ENCODE results near the gene SMIM24. TPM values are rescaled to one million over a fixed set of nuclear protein-coding genes. Genes with fewer than 3 reads are reported as not detected.

Gene SMIM24
- total RNA-seq, 1 experiment from 2014 or later = 0.36 TPM

DNA sequence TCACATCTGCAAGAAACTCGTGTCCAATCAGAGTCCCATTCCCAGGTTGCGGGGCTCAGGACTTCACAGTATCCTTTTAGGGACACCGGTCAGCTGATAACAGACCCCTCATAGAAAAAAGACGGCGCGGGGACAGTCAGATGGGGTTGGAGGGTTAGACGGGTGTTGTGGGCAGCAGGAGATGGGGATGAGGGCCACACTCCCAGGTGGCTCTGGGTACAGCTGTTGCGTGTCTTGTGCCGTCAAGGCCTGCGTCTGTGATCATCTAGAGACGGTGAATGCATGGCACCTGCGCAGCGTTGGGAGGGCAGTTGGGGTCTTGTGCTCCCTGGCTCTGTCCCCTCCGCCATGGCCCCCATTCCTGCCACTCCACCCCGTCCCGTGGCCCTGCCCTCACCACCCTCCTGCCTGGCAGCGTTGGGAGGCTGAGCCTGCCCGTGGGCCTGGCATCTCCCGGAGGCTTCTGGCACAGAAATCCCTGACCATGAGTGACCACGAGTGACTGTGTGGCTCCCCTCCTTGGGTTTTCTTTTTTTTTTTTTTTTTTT lies 44.7 kb upstream of the SMIM24 start:
- H3K36me3 ChIP-seq (ENCODE audit: low read depth, low read length) = no peaks in the 10 kb centered on the region; the same call in 1 of the 2 replicates
- no peak for DNase-seq
- no peak overlapping the region for H3K27ac ChIP-seq (ENCODE audit: low read length)
- TF ChIP-seq EZH2 (IDR thresholded peaks at IDR 0.05; ENCODE audit: low read length, unreplicated experiment) (no peak), EZH2phosphoT487 (IDR thresholded peaks at IDR 0.05; ENCODE audit: borderline replicate concordance, low read length) (no peak)
- TF ChIP-seq, protein P1, sequence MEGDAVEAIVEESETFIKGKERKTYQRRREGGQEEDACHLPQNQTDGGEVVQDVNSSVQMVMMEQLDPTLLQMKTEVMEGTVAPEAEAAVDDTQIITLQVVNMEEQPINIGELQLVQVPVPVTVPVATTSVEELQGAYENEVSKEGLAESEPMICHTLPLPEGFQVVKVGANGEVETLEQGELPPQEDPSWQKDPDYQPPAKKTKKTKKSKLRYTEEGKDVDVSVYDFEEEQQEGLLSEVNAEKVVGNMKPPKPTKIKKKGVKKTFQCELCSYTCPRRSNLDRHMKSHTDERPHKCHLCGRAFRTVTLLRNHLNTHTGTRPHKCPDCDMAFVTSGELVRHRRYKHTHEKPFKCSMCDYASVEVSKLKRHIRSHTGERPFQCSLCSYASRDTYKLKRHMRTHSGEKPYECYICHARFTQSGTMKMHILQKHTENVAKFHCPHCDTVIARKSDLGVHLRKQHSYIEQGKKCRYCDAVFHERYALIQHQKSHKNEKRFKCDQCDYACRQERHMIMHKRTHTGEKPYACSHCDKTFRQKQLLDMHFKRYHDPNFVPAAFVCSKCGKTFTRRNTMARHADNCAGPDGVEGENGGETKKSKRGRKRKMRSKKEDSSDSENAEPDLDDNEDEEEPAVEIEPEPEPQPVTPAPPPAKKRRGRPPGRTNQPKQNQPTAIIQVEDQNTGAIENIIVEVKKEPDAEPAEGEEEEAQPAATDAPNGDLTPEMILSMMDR (conservative IDR thresholded peaks at IDR 0.05; ENCODE audit: low read depth, low read length) = no peak
- no peak overlapping the region for H3K4me3 ChIP-seq (ENCODE audit: low read length)
- no peak overlapping the region for H2AFZ ChIP-seq (ENCODE audit: low read length)
- no peaks in the 10 kb centered on the region for H3F3A ChIP-seq (ENCODE audit: low read length, unreplicated experiment)
- no peaks in the 10 kb centered on the region for H3K9me2 ChIP-seq (replicated peaks; ENCODE audit: low read length)
- H3K27me3 ChIP-seq (ENCODE audit: low read length) = no peaks in the 10 kb centered on the region
- no peak for ATAC-seq
- ChIA-PET CTCF (no interaction called here), POLR2A (ENCODE audit: unreplicated experiment) (no interaction called here)
- peaks cover 20% of the 10 kb centered on the region for H3K79me2 ChIP-seq (ENCODE audit: low read length)
- H3K4me2 ChIP-seq (ENCODE audit: low read length) = no peak overlapping the region
- no peaks in the 10 kb centered on the region for H3K9me3 ChIP-seq (ENCODE audit: low read length)
- H4K20me1 ChIP-seq (ENCODE audit: low read length) = 0 out of 2 replicates have a peak, but pooled peaks cover under 1% of the 10 kb centered on the region
- H3K9ac ChIP-seq (ENCODE audit: low read length) = no peak overlapping the region
- intact Hi-C loops (cut with micrococcal nuclease) = no loop called here
- H3K4me1 ChIP-seq (ENCODE audit: insufficient read depth, low read length) = no peaks in the 10 kb centered on the region
- BruUV-seq (replicated peaks) = no TSS peak

DNA sequence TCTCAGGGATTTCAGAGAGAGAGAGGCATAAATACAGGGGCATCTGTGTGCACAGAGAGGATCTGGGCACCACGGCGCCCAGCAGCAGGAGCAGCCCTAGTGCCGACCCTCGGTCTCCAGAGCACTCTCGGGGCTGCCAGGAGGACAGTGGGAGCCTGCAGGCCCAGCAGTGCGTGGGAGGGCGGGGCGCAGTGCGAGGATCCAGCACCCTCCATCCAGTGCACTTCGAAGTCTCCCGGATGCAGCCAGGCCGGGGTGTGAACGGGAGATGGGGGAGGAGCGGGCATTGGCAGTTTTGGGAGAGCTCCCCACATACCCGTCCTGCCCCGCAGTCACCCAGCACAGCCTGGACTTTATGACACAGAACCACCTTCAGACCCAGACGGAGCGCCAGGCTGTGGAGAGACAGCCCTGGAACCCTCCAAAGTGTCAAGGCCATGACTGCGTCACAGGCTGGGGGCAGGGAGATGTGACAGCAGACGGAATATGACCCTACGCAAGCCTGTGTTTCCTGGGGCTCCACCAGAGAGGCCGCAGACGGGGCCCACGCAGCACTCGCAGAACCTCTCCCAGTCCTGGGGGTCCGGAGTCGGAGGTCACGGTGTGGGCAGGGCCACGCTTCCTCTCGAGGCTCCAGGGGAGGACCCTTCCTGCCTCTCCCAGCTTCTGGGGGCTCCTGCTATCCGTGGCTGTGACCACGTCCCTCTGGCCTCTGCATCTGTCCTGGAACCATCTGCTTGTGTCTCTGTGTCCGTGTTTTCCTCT lies 43.9 kb upstream of the SMIM24 start:
- POLR2A ChIA-PET (ENCODE audit: unreplicated experiment) = no interaction called here
- H3K27me3 ChIP-seq (ENCODE audit: low read length) = no peaks in the 10 kb centered on the region
- no peak overlapping the region for H3K9ac ChIP-seq (ENCODE audit: low read length)
- BruUV-seq (replicated peaks) = no TSS peak
- no peaks in the 10 kb centered on the region; the same call in 1 of the 2 replicates for H3K36me3 ChIP-seq (ENCODE audit: low read depth, low read length)
- H2AFZ ChIP-seq (ENCODE audit: low read length) = no peak overlapping the region
- H3K4me2 ChIP-seq (ENCODE audit: low read length) = no peak overlapping the region
- CTCF ChIA-PET = no interaction called here
- H3K9me2 ChIP-seq (replicated peaks; ENCODE audit: low read length) = no peaks in the 10 kb centered on the region
- TF ChIP-seq EZH2 (IDR thresholded peaks at IDR 0.05; ENCODE audit: low read length, unreplicated experiment) (no peak), EZH2phosphoT487 (IDR thresholded peaks at IDR 0.05; ENCODE audit: borderline replicate concordance, low read length) (no peak)
- TF ChIP-seq, protein P1 (conservative IDR thresholded peaks at IDR 0.05; ENCODE audit: low read depth, low read length) = no peak
- no peaks in the 10 kb centered on the region for H3K9me3 ChIP-seq (ENCODE audit: low read length)
- DNase-seq (no peak), ATAC-seq (no peak)
- intact Hi-C loops (cut with micrococcal nuclease) = no loop called here
- H3F3A ChIP-seq (ENCODE audit: low read length, unreplicated experiment) = no peaks in the 10 kb centered on the region
- no peaks in the 10 kb centered on the region for H3K4me1 ChIP-seq (ENCODE audit: insufficient read depth, low read length)
- H4K20me1 ChIP-seq (ENCODE audit: low read length) = peaks cover 3% of the 10 kb centered on the region; the same call in 1 of the 2 replicates
- H3K27ac ChIP-seq (ENCODE audit: low read length) = no peak overlapping the region
- H3K79me2 ChIP-seq (ENCODE audit: low read length) = peaks cover 27% of the 10 kb centered on the region
- H3K4me3 ChIP-seq (ENCODE audit: low read length) = no peak overlapping the region

All from PC-3 (cell line).